GM21381 (cell line): ENCODE measurements around the gene RABL2B.
"Not testable (repeated sequence)": the region's sequence is repeated elsewhere in the genome, so short reads cannot be mapped to it uniquely, and the experiment has no call there.

Experiments used
- ATAC-seq: cut with Tn5 transposase; IDR thresholded peaks from one replicate; pipeline ENCODE4 v1.9.1; 2021; ENCODE audit warnings: mild to moderate bottlenecking, moderate library complexity; ENCODE audit not compliant: unreplicated experiment

The RABL2B gene

DNA sequence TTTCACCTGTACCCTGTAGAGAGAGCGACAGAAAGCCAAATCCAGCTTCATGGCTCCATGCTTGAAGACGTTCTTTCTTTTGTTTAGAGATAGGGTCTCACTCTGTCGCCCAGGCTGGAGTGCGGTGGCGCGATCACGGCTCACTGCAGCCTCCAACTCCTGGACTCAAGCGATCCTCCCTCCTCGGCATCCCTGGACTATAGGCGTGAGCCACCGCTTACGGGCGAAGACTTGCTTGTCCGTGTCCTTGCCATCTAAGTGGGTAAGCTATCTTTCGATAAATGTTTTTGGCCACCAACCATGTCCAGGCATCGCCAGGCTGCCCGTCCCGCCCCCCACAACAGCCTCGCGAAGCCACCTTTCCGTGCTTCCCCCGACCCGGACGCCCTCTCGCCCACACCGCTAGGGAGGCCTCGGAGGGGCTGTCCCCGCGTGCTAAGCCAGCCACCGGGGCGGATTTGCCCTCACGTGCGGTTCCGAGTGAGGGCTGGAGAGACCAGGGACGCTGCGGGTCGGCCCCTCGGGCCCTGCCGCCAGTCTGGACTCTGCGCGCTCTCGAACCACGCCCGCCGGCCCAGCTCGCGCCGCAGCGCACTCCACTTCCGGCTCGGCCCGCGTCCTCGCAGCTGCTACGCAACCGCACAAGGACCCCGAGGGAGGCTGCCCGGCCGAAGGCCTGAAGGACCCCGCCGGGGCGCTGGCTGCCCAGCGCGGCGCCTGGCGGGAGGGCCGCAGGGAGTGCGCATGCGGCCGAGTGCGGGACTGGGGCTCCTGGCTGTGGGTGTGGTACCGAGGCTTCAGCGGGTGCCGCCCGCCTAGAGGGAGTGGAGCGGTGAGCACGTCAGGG lies at the start of gene RABL2B:
Gene RABL2B (minus strand): TSS at position 604 of the 847 bp plus-strand sequence. CDS start 1,342 bp downstream, outside the sequence.
- ATAC-seq: peak; percentile 85

- not testable (repeated sequence) for ATAC-seq
Observed at GRCh38 chr22:50786936-50787335, 3.5 kb upstream of the RABL2B start.

- ATAC-seq: not testable (repeated sequence)
Observed at GRCh38 chr22:50785289-50785688, 1.9 kb upstream of the RABL2B start.

- peak; percentile 32 for ATAC-seq
Observed at GRCh38 chr22:50783880-50784276, 442 bp upstream of the RABL2B start.

GRCh38 chr22:50782253-50782652 lies 1.2 kb downstream of the RABL2B start:
- not testable (repeated sequence) for ATAC-seq

DNA sequence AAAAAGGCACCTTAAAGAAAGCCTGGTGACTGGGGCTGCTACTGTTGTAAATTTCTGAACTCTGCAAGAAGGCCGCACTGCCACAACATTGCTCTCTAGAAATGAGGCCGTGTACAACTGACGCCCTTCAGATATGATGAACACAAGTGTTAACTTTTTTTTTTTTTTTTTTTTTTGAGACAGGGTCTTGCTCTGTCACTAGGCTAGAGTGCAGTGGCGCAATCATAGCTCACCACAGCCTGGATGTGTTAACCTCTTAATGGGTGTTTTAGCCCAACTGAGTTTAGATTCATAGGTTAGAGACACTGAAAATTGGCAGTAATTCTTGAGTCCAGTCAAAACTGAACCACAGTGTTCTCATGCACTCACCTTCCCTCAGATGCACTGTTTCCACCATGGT lies 3.2 kb downstream of the RABL2B start:
- not testable (repeated sequence) for ATAC-seq

- ATAC-seq: not testable (repeated sequence)
Observed at GRCh38 chr22:50777631-50778030, 5.8 kb downstream of the RABL2B start.

GRCh38 chr22:50775132-50775531 lies 8.3 kb downstream of the RABL2B start:
- ATAC-seq: not testable (repeated sequence)

DNA sequence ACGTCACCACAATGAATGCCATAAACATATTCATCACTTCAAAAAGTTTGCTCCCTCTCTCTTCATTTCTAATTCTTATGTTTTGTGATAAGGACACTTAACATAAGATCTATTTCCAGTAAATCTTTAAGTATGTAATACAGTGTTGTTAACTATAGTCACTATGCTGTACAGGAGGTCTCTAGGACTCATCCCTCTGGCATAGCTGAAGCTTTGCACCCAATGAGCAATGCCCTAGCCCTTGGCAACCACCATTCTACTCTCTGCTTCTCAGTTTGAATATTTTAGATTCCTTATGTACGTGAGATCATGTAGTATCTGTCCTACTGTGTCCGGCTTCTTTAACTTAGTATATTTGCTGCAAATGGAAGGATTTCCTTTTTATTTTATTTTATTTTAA lies 19.1 kb downstream of the RABL2B start:
- not testable (repeated sequence) for ATAC-seq

DNA sequence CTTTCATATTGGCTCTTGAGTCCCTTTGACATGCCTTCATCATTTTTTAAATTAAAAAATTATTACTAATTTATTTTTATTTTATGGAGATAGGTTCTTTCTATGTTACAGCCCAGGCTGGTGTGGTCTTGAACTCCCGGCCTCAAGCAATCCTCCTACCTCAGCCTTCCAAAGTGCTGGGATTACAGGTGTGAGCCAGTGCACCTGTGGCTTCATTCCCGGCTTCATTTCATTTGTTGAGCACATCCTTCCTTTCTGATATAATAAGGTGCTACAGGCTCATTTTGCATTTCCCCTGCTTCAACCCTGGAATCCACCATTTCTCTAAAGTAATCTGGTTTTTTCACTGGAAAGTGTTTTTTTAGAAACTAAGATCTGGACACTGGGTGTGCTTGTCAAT lies 21.6 kb downstream of the RABL2B start:
- ATAC-seq: not testable (repeated sequence)

DNA sequence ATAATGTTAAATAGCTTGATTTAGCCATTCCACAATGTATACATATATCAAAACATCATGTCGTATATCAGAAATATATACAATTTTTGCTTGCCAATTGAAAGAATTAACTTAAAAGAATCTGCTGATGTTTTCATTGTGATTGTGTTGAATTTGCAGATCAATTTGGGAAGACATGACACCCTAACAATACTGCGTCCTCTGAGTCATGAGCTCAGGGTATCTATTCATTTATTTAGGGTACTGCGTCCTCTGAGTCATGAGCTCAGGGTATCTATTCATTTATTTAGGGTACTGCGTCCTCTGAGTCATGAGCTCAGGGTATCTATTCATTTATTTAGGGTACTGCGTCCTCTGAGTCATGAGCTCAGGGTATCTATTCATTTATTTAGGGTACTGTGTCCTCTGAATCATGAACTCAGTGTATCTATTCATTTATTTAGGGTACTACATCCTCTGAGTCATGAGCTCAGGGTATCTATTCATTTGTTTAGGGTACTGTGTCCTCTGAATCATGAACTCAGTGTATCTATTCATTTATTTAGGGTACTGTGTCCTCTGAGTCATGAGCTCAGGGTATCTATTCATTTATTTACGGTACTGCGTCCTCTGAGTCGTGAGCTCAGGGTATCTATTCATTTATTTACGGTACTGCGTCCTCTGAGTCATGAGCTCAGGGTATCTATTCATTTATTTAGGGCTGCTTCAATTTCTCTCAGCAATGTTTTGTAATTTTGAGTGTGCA lies 23.7 kb downstream of the RABL2B start:
- ATAC-seq: not testable (repeated sequence)

GRCh38 chr22:50756949-50757491 lies 26.4 kb downstream of the RABL2B start:
- not testable (repeated sequence) for ATAC-seq

GRCh38 chr22:50756406-50756805 lies 27.0 kb downstream of the RABL2B start:
- ATAC-seq: not testable (repeated sequence)

GRCh38 chr22:50755251-50755650 lies 28.2 kb downstream of the RABL2B start:
- not testable (repeated sequence) for ATAC-seq

GRCh38 chr22:50749302-50750074 lies 33.9 kb downstream of the RABL2B start:
- not testable (repeated sequence) for ATAC-seq

DNA sequence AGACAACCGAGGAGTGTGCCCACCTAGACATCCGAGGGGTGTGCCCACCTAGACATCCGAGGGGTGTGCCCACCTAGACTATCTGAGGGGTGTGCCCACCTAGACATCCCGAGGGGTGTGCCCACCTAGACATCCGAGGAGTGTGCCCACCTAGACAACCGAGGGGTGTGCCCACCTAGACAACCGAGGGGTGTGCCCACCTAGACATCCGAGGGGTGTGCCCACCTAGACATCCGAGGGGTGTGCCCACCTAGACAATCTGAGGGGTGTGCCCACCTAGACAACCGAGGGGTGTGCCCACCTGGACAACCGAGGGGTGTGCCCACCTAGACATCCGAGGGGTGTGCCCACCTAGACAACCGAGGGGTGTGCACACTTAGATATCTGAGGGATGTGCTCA lies 34.8 kb downstream of the RABL2B start:
- ATAC-seq: not testable (repeated sequence)

DNA sequence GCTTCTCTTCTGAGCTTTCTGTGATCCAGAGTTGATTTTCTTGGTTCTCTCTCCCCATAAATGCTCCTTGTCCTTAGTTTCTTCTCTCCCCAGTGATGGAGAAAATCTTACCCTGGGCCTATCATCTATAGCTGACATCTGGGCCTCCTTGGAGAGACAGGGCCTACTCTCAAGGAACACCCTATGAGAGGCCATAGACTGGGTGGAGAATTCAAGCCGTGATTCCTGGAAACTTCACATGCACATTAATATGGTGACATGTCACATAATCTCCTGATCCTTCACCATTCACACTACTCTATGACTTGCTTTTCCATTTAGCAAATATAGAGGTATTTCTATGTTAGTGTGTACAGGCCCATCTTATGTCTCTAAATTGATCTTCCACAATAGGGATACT lies 35.9 kb downstream of the RABL2B start:
- not testable (repeated sequence) for ATAC-seq

- not testable (repeated sequence) for ATAC-seq
Observed at GRCh38 chr22:50744424-50744823, 39.0 kb downstream of the RABL2B start.

DNA sequence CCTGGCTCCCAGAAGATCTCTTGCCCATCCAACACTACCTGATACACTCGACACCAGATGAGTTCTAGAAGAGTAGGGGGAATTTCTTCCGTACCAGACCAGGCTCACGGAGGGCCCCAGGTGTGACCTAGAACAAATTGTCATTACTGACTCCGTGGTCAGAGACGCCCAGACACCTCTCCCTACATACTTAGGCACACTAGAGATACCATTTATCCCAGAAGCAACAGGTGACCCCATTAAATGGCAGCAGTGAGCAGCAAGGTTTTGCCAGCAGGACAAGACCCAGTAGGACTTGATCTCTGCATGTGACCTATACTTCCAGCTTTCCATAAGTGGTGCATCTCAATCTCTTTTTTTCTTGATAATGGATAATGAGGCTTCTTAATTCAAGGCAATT lies 42.7 kb downstream of the RABL2B start:
- ATAC-seq: not testable (repeated sequence)

DNA sequence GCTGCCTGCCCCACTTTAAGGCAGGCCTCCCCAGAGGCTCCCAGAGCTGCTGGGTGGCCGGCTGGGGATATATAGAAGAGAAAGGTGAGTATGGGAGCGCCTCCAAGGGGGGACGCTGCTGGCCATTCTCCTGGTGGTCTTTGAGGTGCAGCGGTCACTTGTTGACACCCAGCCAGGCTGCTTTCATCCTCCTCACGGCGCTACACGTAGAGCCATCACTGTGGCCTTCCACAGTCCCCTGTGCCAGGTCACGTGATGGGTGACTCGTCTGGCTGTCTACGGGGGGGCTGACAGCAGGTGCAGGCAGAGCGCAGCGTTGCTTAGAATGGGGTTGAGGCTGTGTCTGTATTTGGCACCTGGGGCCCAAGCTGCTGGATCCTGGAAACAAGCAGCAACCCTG lies 43.5 kb downstream of the RABL2B start:
- ATAC-seq: no peak

- ATAC-seq: no peak
Observed at GRCh38 chr22:50739279-50739691, 44.2 kb downstream of the RABL2B start.
